ENCODE measurements around the gene NEDD9.

DNA sequence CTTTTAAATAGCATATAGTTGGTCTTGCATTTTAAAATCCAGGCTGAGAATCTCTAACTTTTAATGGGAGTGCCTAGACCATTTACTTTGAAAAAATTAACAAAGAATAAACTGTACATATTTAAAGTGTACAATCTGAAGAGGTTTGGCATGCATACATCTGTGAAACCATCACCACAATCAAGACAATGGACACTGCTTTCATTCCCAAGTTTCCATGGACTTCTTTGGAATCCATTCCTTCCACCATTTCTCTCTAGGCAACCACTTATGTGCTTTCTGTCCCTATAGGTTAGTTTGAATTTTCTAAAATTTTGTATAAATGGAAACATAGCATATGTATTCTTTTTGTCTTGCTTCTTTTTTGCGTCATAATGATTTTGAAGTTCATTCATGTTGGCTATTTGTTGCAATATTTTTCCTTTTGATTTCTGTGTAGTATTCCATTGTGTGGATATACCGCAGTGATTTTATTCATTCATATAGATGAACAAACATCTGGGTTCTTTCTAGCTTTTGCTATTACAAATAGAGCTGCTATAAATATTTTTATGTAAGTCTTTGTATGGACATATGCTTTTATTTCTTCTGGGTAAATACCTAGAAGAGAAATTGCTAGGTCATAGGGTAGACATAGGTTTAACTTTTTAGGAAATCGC, 50.9 kb downstream of the NEDD9 start:
- TF ChIP-seq CTCF (optimal IDR thresholded peaks at IDR 0.05 in 1 of 3, IDR thresholded peaks at IDR 0.05 in 1 of 3, conservative IDR thresholded peaks at IDR 0.05 in 1 of 3; ENCODE audit: extremely low read depth in 1 of 3, insufficient read depth in 2 of 3, low read length in 3 of 3) = no peak
- no peak for TF ChIP-seq EZH2 (IDR thresholded peaks at IDR 0.05; ENCODE audit: low read length)
